Type B pancreatic cell (in vitro differentiated cells): ENCODE data around the gene PRKN. TPM values are rescaled to one million over a fixed set of nuclear protein-coding genes. Genes with fewer than 3 reads are reported as not detected.

Experiments used
- DNase-seq: peaks from one replicate; pipeline ENCODE4 v3.0.0; 2021; ENCODE audit warnings: mixed read lengths; ENCODE audit not compliant: unreplicated experiment; ENCODE audit errors: extremely low spot score
- H3K27ac Mint-ChIP-seq: 2 replicates; pipeline ENCODE4 v1.8.0; 2021; ENCODE audit warnings: mild to moderate bottlenecking, mixed read lengths
- H3K27me3 Mint-ChIP-seq: 2 replicates; pipeline ENCODE4 v1.8.0; 2021; ENCODE audit warnings: mixed read lengths
- H3K36me3 Mint-ChIP-seq: 2 replicates; pipeline ENCODE4 v1.8.0; 2021; ENCODE audit warnings: mixed read lengths
- H3K4me1 Mint-ChIP-seq: one replicate; pipeline ENCODE4 v1.8.0; 2021; ENCODE audit warnings: mixed read lengths; ENCODE audit not compliant: unreplicated experiment
- H3K4me3 Mint-ChIP-seq: 2 replicates; pipeline ENCODE4 v1.8.0; 2021; ENCODE audit warnings: mild to moderate bottlenecking, mixed read lengths
- H3K9me3 Mint-ChIP-seq: 2 replicates; pipeline ENCODE4 v1.8.0; 2021; ENCODE audit warnings: mixed read lengths
- CTCF ChIP-seq: fragments of 200-600 bp; sonication (generic); conservative IDR thresholded peaks from 2 replicates; pipeline ENCODE4 v1.5.0; 2021; ENCODE audit warnings: antibody characterized with exemption, mild to moderate bottlenecking
- total RNA-seq: library from RNA; stranded (reverse); gene quantifications from 2 replicates; pipeline ENCODE4 v1.2.1, GENCODE V29; 2021; ENCODE audit warnings: low replicate concordance

PRKN gene
- total RNA-seq, 1 donor from 2014 or later: 6.2 TPM

- Mint-ChIP-seq H3K4me1 (peaks cover 16% of the 10 kb centered on the region), H3K27me3 (peaks cover 3% of the 10 kb centered on the region), H3K4me3 (no peak overlapping the region), H3K9me3 (peaks cover 9% of the 10 kb centered on the region), H3K27ac (no peak overlapping the region), H3K36me3 (no peaks in the 10 kb centered on the region)
- no peak for TF ChIP-seq CTCF
- DNase-seq: no peak
Observed at GRCh38 chr6:161405418-161405817, 1322.1 kb downstream of the PRKN start.

- Mint-ChIP-seq H3K36me3 (no peaks in the 10 kb centered on the region), H3K9me3 (peaks cover 9% of the 10 kb centered on the region), H3K4me1 (peaks cover 16% of the 10 kb centered on the region), H3K27me3 (peaks cover 3% of the 10 kb centered on the region), H3K4me3 (no peak overlapping the region), H3K27ac (no peak overlapping the region)
- TF ChIP-seq CTCF: no peak
- no peak for DNase-seq
Observed at GRCh38 chr6:161403717-161404116, 1323.8 kb downstream of the PRKN start.

GRCh38 chr6:161401587-161402309 lies 1325.8 kb downstream of the PRKN start:
- no peak for TF ChIP-seq CTCF
- Mint-ChIP-seq H3K4me1 (peaks cover 7% of the 10 kb centered on the region), H3K36me3 (no peaks in the 10 kb centered on the region), H3K27ac (no peak overlapping the region), H3K27me3 (peaks cover 6% of the 10 kb centered on the region), H3K9me3 (peaks cover 9% of the 10 kb centered on the region), H3K4me3 (no peak overlapping the region)
- DNase-seq: no peak

GRCh38 chr6:161400671-161401070 lies 1326.9 kb downstream of the PRKN start:
- peaks cover 6% of the 10 kb centered on the region for H3K27me3 Mint-ChIP-seq
- no peaks in the 10 kb centered on the region for H3K36me3 Mint-ChIP-seq
- peaks cover 4% of the 10 kb centered on the region for H3K4me1 Mint-ChIP-seq
- H3K27ac Mint-ChIP-seq: no peak overlapping the region
- DNase-seq: no peak
- no peak for TF ChIP-seq CTCF
- no peak overlapping the region for H3K4me3 Mint-ChIP-seq
- H3K9me3 Mint-ChIP-seq: peaks cover 9% of the 10 kb centered on the region

GRCh38 chr6:161396539-161396938 lies 1331.0 kb downstream of the PRKN start:
- Mint-ChIP-seq H3K27ac (no peak overlapping the region), H3K4me3 (no peak overlapping the region), H3K27me3 (peaks cover 3% of the 10 kb centered on the region), H3K4me1 (peaks cover 4% of the 10 kb centered on the region), H3K9me3 (peaks cover 4% of the 10 kb centered on the region), H3K36me3 (no peaks in the 10 kb centered on the region)
- TF ChIP-seq CTCF: no peak
- DNase-seq: no peak
